Measurements from ENCODE around the gene RXRA. TPM values are rescaled to one million over a fixed set of nuclear protein-coding genes. Genes with fewer than 3 reads are reported as not detected.

RXRA gene
- total and polyA plus RNA-seq, 7 donors: 37.7 to 192 (median 139) TPM

DNA sequence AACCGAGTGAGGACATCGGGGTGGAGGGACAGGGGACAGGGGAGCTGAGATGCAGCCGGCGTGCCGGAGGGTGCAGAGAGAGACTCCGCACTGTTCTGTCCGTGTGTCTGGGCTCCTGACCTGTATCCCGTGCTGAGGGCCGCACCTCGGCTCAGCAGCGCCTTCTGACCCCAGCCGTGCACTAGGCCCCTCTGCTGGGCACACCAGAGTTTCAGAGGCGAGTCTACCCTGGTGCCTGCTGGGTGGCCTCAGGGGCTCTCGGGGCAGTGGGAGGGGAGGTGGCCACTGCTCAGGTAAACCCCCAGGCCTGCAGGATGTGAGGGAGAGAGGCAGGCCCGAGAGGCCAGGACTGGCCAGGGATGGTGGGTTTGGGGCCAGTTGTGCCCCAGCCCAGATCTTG lies 100.2 kb downstream of the RXRA start:
- WGBS, 3 donors: 91 to 92% (median 92%) methylated on average over 15 of the region's 15 CpGs
- ATAC-seq: no peak

DNA sequence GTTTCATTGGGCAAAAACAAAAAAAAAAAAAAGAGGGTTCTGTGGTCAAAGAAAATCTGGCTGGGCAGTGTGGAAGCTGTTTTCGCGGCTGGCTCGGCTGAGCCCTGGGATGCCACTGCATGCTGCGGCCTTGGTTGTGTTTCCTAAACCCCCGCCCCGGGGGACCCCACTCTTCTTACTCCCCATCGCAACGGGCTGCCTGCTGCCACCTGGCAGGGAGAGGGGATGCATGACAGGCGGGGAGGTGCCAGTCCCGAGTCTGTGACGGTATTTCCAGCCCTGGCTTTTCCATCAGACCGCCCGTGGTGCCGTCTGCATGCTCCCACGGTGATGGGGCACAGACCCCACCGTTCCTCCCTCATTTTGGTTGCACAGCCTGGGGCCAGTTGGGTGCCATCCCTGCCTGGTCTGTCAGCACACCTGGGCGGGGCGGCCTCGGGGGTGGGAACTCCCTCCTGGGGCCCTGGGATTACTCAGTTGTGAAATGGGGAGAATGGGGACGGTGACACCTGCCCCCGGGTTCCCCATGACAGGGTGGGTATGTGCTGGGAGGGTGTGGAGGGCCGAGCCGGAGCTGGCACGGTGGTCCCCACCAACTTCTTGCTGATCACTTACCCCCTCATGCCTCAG lies 101.0 kb downstream of the RXRA start:
- Histone ChIP-seq H3K4me1 (peaks cover 26% of the 10 kb centered on the region), H3K4me3 (no peak overlapping the region), H3K27me3 (ENCODE audit: insufficient read depth in 3 of 3, low read length in 2 of 3) (no peaks in the 10 kb centered on the region), H3K27ac (no peak overlapping the region), H3K9me3 (no peaks in the 10 kb centered on the region), H3K36me3 (ENCODE audit: insufficient read depth in 1 of 2, low read depth in 1 of 2) (peaks cover 0 to 71% of the 10 kb centered on the region in 2 donors)
- DNase-seq: no peak
- intact Hi-C loops (cut with DNase I): no loop called here
- ATAC-seq: no peak
- 69 to 81% (median 75%) methylated on average over 23 to 24 of the region's 24 CpGs for WGBS, 3 donors
- TF ChIP-seq, protein P1, sequence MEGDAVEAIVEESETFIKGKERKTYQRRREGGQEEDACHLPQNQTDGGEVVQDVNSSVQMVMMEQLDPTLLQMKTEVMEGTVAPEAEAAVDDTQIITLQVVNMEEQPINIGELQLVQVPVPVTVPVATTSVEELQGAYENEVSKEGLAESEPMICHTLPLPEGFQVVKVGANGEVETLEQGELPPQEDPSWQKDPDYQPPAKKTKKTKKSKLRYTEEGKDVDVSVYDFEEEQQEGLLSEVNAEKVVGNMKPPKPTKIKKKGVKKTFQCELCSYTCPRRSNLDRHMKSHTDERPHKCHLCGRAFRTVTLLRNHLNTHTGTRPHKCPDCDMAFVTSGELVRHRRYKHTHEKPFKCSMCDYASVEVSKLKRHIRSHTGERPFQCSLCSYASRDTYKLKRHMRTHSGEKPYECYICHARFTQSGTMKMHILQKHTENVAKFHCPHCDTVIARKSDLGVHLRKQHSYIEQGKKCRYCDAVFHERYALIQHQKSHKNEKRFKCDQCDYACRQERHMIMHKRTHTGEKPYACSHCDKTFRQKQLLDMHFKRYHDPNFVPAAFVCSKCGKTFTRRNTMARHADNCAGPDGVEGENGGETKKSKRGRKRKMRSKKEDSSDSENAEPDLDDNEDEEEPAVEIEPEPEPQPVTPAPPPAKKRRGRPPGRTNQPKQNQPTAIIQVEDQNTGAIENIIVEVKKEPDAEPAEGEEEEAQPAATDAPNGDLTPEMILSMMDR (IDR thresholded peaks at IDR 0.05): no peak

More for the DNA sequence above, 100.2 kb downstream of the RXRA start:
- DNase-seq: no peak
- H3K9me3 ChIP-seq: no peaks in the 10 kb centered on the region
- H3K4me1 ChIP-seq: peaks cover 21% of the 10 kb centered on the region
- H3K27me3 ChIP-seq (ENCODE audit: insufficient read depth in 3 of 3, low read length in 2 of 3): no peaks in the 10 kb centered on the region
- peaks cover 0 to 66% of the 10 kb centered on the region in 2 donors for H3K36me3 ChIP-seq (ENCODE audit: insufficient read depth in 1 of 2, low read depth in 1 of 2)
- TF ChIP-seq, protein P1 (IDR thresholded peaks at IDR 0.05): no peak
- no peak overlapping the region for H3K4me3 ChIP-seq
- intact Hi-C loops (cut with DNase I): no loop called here
- H3K27ac ChIP-seq: no peak overlapping the region

DNA sequence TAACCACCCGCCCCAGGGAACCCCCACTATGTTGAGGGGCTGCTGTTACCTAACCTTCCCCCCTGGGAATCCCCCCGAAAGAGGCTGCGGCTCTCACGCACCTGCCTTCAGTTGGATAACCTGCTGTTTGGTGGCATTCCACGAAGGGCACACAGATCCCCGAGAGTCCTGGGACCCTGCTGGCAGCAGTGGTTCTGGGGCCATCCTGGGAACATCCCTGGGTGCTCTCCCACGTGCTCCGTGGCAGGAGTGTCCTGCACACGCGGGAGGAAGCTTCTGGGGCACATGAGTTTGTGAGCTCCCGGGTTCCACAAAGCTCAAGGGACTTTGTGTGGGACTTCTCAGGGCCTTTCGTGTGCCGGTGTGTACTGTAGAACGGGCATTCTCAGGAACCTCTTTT lies 102.3 kb downstream of the RXRA start:
- Histone ChIP-seq H3K4me3 (no peak overlapping the region), H3K9me3 (no peaks in the 10 kb centered on the region), H3K4me1 (peaks cover 39% of the 10 kb centered on the region), H3K27ac (no peak overlapping the region), H3K36me3 (ENCODE audit: insufficient read depth in 1 of 2, low read depth in 1 of 2) (peaks cover 0 to 62% of the 10 kb centered on the region in 2 donors), H3K27me3 (ENCODE audit: insufficient read depth in 3 of 3, low read length in 2 of 3) (no peaks in the 10 kb centered on the region)
- ATAC-seq (no peak), DNase-seq (no peak)
- intact Hi-C loops (cut with DNase I): no loop called here
- TF ChIP-seq, protein P1 (IDR thresholded peaks at IDR 0.05): no peak
- WGBS, 3 donors: 88 to 92% (median 91%) methylated on average over 14 of the region's 14 CpGs

DNA sequence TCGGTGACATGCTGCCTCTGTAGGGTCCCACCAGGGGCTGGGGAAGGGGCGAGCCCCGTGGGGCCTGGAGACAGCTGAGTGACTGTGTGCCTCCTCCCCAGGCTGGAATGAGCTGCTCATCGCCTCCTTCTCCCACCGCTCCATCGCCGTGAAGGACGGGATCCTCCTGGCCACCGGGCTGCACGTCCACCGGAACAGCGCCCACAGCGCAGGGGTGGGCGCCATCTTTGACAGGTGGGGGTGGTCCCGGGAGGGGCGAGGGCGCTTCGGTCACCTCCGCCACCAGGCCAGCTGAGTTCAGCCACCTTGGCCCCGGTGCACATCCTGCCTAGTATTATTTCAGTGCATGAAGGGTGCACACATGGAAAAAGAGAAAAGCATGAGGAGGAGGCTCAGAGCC lies 102.8 kb downstream of the RXRA start:
- H3K27me3 ChIP-seq (ENCODE audit: insufficient read depth in 3 of 3, low read length in 2 of 3): no peaks in the 10 kb centered on the region
- no peak overlapping the region for H3K27ac ChIP-seq
- H3K9me3 ChIP-seq: no peaks in the 10 kb centered on the region
- H3K36me3 ChIP-seq (ENCODE audit: insufficient read depth in 1 of 2, low read depth in 1 of 2): peaks cover 0 to 63% of the 10 kb centered on the region in 2 donors
- ATAC-seq (no peak), DNase-seq (no peak)
- 81 to 82% (median 82%) methylated on average over 20 of the region's 20 CpGs for WGBS, 3 donors
- intact Hi-C loops (cut with DNase I): no loop called here
- TF ChIP-seq, protein P1 (IDR thresholded peaks at IDR 0.05): no peak
- H3K4me3 ChIP-seq: no peak overlapping the region
- H3K4me1 ChIP-seq: peaks cover 42% of the 10 kb centered on the region

DNA sequence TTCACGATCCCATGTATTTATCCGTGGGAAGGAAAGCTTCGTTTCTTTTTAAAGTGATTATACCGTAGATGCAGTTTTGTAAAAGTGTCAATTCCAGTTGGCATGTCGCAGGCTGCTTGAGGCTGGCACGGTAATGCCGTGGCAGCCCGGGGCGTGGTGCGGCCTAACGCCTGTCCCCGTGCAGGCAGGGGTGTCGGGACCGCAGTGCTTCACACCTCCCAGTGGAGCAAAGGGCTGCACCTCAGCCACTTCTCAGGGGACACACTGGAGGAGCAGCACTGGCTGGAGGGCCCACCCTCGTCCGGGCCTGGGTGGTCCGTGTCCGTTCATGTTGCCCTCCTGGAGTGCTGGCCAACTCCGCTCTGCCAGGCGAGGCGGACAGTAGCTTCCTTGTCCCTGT lies 103.2 kb downstream of the RXRA start:
- Histone ChIP-seq H3K4me3 (no peak overlapping the region), H3K4me1 (peaks cover 47% of the 10 kb centered on the region), H3K27ac (no peak overlapping the region), H3K9me3 (no peaks in the 10 kb centered on the region), H3K36me3 (ENCODE audit: insufficient read depth in 1 of 2, low read depth in 1 of 2) (peaks cover 0 to 68% of the 10 kb centered on the region in 2 donors), H3K27me3 (ENCODE audit: insufficient read depth in 3 of 3, low read length in 2 of 3) (no peaks in the 10 kb centered on the region)
- ATAC-seq (no peak), DNase-seq (no peak)
- intact Hi-C loops (cut with DNase I): no loop called here
- 86 to 87% (median 86%) methylated on average over 21 of the region's 21 CpGs for WGBS, 3 donors
- TF ChIP-seq, protein P1 (IDR thresholded peaks at IDR 0.05): no peak

Data from psoas muscle (tissue), 8 donors.